ACHN (cell line): ENCODE data around the gene SLC15A2.
"Not testable (repeated sequence)": the region's sequence is repeated elsewhere in the genome, so short reads cannot be mapped to it uniquely, and the experiment has no call there.

Experiments used
- DNase-seq: peaks from one replicate; pipeline ENCODE4 v3.0.0-alpha.2; 2015
- in situ Hi-C: cut with HindIII; loops from 2 replicates; pipeline ENCODE4 v1.10.0; 2017; ENCODE audit warnings: low sequenced_read_pairs, low pct_ligation_motif_present, low pct_unique_long_range_greater_than_20kb

SLC15A2 gene, protein sequence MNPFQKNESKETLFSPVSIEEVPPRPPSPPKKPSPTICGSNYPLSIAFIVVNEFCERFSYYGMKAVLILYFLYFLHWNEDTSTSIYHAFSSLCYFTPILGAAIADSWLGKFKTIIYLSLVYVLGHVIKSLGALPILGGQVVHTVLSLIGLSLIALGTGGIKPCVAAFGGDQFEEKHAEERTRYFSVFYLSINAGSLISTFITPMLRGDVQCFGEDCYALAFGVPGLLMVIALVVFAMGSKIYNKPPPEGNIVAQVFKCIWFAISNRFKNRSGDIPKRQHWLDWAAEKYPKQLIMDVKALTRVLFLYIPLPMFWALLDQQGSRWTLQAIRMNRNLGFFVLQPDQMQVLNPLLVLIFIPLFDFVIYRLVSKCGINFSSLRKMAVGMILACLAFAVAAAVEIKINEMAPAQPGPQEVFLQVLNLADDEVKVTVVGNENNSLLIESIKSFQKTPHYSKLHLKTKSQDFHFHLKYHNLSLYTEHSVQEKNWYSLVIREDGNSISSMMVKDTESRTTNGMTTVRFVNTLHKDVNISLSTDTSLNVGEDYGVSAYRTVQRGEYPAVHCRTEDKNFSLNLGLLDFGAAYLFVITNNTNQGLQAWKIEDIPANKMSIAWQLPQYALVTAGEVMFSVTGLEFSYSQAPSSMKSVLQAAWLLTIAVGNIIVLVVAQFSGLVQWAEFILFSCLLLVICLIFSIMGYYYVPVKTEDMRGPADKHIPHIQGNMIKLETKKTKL

DNA sequence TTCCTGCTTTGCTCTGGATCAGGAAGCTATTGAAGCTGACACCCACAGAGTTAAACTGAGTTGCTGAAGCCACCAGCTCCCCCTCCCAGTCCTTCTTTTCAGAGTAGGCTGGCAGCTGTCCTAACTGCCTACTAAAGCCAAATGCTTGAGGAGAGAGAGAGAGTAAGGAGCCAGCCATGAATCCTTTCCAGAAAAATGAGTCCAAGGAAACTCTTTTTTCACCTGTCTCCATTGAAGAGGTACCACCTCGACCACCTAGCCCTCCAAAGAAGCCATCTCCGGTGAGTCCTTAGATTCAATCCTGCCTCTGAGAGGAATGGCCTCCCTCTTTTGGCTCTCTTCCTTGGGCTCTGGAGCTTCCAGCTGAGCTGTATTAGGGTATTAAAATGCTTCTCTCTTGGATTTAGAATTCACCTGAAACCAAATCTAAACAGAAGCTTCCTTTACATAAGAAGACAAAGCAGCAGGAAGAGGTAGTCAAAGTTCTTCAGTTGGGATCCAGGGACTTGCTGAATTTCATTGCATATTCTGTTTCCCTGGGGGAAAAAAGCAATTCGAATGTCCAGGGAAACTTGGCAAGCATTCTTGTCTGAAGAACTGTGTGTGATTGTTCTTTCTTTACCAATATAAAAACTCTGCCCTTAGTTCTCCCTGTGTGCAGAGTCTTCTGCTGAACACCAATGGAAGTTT lies at the start of gene SLC15A2:
Gene SLC15A2 (plus strand): TSS at position 101 of the 690 bp plus-strand sequence. CDS start 76 bp downstream, at position 177.
- DNase-seq, result no peak
- in situ Hi-C loops, result no loop called here

DNA sequence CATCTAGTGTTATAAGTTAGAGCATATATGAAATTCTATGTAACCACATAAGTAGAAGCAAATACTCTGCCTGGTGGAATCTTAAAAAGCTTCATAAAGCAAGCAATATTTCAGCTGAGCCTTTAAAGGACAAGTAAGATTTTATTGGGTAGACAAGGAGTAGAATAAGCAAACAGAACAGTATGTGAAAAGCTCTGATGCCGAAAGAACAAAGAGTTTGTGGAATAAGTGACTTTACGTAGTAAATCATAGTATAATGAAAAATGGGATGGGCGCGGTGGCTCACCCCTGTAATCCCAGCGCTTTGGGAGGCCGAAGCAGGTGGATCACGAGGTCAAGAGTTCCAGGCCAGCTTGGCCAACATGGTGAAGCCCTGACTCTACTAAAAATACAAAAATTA lies 49.3 kb upstream of the SLC15A2 start:
- in situ Hi-C loops, result no loop called here
- no peak for DNase-seq

DNA sequence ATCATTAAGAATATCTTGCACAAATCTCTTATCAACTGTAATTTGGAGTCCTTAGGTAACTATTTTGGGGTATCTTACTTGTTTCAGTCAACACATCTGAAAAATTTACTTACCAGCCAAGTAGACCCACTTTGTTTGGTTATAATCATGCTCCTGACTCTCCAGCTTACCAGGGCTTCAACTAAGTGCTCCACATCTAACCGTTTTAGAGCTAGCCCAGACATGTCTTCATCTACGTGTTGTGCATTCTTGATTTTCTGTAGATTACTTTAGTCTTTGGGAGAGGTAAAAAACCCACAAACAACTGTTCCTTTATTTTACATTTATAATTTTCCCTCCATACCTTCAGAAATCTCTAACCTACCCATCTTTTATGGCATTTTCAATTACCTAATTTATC lies 41.9 kb upstream of the SLC15A2 start:
- DNase-seq, result no peak
- in situ Hi-C loops, result no loop called here

DNA sequence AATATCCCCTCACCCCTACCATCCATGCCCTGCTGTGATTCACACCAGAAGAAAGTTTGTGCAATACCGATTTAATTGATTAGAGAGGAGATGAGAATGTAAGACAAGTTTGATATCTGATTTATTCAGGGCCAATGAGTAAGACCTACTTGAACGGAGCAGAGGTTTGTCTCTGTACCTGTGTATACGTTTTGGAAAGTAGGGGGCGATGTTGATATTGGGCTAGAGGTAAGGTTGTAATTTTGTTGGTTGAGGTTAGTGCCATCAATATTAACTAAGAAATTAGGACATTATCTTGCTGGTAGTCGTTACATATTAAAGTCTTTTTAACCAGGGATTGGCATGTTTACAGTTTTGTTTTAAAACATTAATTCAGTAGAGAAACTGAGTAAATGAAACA lies 38.6 kb upstream of the SLC15A2 start:
- DNase-seq, result peak; percentile 9
- in situ Hi-C loops, result no loop called here

DNA sequence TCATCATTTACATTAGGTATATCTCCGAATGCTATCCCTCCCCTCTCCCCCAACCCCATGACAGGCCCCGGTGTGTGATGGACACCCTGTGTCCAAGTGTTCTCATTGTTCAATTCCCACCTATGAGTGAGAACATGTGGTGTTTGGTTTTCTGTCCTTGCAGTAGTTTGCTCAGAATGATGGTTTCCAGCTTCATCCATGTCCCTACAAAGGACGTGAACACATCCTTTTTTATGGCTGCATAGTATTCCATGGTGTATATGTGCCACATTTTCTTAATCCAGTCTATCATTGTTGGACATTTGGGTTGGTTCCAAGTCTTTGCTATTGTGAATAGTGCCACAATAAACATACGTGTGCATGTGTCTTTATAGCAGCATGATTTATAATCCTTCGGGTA lies 36.4 kb upstream of the SLC15A2 start:
- DNase-seq, in situ Hi-C loops: not testable (repeated sequence)

DNA sequence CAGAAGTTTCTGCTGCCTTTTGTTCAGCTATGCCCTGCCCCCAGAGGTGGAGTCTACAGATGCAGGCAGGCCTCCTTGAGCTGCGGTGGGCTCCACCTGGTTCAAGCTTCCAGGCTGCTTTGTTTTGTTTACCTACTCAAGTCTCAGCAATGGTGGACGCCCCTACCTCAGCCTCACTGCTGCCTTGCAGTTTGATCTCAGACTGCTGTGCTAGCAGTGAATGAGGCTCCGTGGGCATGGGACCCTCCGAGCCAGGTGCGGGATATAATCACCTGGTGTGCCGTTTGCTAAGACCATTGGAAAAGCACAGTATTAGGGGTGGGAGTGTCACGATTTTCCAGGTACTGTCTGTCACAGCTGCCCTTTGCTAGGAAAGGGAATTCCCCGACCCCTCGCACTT lies 31.0 kb upstream of the SLC15A2 start:
- in situ Hi-C loops, result not testable (repeated sequence)

DNA sequence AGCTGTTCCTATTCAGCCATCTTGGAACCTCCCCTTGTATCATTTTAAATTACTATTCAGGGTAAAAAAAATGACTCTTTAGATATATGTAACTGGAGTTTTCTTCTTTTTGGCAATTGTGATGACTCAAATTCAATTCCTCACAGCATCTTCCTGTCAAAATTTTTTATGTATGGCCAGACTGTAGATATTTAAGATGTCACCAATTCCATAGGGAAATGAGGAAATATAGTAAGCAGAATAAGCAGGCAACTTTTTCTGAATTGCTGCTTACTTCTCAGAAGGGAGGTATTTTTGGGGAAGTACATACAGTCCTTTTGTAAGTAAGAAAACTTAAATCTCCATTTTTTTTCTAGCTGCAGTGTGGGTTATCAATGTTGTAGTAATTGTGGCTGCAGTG lies 30.4 kb upstream of the SLC15A2 start:
- in situ Hi-C loops, result no loop called here

More for the DNA sequence above, 31.0 kb upstream of the SLC15A2 start:
- DNase-seq, result not testable (repeated sequence)

DNA sequence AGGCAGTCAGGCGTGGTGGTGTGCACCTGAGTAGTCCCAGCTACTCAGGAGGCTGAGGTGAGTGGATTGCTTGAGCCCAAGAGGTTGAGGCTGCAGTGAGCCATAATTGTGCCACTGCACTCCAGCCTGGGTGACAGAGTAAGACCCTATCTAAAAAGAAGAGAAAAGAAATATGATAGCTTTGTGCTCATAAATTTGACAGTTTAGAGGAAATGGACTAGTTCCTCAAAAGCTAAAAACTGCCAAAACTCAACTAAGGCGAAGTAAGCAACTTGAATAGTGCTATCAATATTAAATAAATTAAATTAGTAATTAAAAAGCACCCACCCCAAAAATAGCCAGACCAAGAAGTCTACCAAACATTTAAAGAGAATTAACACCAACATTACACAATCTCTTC lies 24.5 kb upstream of the SLC15A2 start:
- in situ Hi-C loops, result no loop called here

More for the DNA sequence above, 30.4 kb upstream of the SLC15A2 start:
- no peak for DNase-seq

DNA sequence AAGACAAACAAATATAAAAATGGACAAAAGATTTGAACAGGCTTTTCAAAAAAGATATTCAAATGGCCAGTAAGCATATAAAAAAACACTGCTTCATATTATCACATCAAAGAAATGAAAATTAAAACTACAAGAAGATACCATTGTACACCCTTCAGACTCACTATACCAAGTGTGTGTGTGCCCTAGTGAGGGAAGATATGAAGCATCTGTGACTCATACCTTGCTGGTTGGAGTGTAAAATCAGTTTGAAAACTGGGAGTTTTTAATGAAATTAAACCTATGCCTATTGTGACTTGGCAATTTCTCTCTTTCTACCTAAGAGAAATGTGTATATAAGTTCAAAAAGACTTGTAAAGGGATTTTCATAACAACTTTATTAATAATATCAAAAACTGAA lies 23.5 kb upstream of the SLC15A2 start:
- no peak for DNase-seq
- in situ Hi-C loops, result no loop called here

More for the DNA sequence above, 24.5 kb upstream of the SLC15A2 start:
- no peak for DNase-seq

DNA sequence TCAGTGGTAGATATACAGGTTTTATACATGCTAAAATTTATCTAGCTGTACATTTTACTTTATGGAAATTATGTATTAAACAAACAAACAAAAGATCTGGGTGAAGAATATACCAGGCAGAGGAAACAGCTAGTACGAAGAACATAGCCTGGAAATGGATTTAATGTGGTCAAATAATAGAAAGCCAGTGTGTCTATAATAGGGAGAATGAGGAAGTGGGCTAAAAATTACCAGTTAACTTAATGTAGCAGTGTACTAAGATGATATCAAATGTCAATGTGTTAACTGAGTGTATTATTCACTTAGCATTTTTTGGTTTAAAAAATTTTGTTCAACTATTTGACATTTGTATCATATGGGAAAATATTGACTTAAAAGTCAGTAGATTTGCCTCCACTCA lies 22.8 kb upstream of the SLC15A2 start:
- in situ Hi-C loops, result no loop called here
- DNase-seq, result no peak

DNA sequence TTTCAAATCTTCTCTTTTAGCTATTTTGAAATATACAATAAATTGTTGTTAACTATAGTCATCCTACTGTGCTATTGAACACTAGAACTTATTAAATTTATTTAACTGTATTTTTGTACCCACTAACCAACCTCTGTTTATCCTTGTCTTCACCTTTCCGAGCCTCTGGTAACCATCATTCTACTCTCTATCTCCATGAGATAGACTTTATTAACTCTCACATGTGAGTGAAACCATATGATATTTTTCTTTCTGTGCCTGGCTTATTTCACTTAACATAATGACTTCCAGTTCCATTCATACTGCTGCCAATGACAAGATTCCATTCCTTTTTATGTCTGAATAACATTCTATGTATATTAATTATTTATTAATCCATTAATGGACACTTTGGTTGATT lies 15.8 kb upstream of the SLC15A2 start:
- DNase-seq, result no peak

DNA sequence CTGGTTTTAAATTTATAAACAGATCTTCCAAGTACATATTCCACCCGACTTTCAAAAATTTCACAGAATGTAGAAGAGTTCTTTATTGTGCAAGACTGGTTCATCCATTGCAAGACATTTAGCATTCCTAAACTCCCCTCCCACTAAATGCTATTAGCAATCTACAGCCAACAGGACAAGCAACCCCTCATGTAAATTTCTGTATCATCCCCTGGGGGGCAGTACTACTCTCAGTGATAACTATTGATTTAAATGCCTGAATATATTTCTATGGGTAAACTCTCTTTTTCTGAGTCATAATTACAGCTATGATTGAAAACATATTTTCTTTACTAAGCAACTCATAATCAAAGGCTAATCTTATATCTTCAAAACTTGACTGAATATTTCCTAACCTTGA lies 10.7 kb upstream of the SLC15A2 start:
- DNase-seq, result peak; percentile 14
- in situ Hi-C loops, result no loop called here

More for the DNA sequence above, 15.8 kb upstream of the SLC15A2 start:
- in situ Hi-C loops, result no loop called here

DNA sequence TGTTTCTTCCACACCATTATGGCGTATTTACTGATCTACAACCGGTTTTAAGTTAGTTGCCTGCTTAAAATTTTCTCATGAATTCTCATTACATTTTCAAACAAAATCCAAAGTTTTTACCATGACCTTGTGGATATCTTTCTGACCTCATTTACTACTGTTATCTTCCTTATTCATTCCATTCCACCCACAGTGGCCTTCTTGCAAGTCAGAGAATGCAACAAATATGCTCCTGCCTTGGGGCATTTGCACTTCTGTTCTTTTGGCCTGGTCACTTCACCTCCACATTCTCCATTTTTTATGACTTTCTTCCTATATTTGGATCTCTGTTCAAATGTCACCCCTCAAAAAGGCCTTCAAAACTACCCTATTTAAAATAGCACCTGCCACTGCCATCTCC lies 8.8 kb upstream of the SLC15A2 start:
- in situ Hi-C loops, result no loop called here
- DNase-seq, result no peak

DNA sequence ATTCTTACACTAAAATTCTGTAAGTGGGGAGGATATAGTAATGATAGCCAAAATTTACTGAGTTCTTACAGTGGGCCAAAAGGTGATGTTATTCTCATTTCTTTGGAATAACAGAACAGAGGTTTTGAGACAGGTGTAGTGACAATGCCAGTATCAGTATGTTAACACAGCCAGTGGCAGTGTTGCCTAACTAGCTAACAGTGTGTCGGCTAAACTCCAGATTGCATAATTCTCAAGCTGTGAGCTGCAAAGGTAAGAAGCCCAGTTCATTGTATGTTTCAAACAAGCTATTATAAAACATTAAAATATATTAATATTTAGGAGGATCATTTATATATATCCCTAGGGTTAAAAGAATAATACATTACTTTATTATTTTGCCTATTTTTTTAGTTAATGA lies 920 bp downstream of the SLC15A2 start:
- in situ Hi-C loops, result no loop called here
- no peak for DNase-seq

DNA sequence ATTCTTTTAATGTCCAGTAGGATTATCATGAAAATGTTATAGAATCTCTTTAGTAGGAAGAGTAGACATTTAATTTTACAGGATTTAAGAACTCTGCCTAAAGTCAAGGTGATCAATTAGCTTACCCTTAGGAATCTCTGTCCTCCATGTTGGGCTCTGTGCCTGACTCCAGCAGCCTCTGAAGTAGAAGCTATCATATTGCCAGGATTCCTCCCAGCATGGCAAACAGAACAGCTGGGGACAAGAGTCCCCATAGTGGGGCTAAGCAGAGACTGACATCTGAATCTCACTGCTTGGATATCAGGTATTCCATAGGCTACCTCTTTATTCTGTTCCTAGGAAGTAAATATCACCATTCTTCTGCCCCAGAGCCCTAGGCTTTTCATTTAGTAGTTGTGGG lies 1.5 kb downstream of the SLC15A2 start:
- no peak for DNase-seq
- in situ Hi-C loops, result no loop called here

DNA sequence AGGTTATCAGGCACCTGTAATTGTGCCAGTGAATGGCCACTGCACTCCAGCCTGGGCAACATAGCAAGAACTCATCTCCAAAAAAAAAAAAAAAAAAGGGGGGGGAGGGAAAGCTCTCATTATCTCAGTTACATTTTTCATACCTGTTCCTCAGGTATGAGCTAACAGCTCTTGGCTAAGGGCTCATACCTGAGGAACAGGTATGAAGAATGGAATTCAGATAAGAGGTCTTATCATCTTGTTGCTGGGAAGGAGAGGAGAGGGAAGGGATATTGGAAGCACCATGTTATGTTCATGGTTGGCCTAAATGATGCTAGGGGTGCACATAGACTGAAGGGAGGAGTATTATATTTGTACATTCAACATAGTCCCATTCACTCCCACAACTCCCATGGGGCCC lies 2.6 kb downstream of the SLC15A2 start:
- no peak for DNase-seq
- in situ Hi-C loops, result no loop called here

DNA sequence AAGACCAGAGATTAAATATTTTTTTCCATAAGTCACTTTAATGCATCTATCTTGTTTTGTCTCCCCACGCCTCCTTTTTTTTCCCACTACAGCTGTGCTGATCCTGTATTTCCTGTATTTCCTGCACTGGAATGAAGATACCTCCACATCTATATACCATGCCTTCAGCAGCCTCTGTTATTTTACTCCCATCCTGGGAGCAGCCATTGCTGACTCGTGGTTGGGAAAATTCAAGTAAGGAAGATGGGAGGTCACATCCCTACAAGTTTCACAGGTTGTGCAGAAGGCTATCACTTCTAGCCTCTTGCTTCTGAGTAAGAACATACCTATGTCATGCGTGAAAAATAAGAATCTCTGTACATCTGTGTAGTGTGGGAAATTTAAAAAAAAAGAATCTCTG lies 3.1 kb downstream of the SLC15A2 start:
- no peak for DNase-seq
- in situ Hi-C loops, result no loop called here

DNA sequence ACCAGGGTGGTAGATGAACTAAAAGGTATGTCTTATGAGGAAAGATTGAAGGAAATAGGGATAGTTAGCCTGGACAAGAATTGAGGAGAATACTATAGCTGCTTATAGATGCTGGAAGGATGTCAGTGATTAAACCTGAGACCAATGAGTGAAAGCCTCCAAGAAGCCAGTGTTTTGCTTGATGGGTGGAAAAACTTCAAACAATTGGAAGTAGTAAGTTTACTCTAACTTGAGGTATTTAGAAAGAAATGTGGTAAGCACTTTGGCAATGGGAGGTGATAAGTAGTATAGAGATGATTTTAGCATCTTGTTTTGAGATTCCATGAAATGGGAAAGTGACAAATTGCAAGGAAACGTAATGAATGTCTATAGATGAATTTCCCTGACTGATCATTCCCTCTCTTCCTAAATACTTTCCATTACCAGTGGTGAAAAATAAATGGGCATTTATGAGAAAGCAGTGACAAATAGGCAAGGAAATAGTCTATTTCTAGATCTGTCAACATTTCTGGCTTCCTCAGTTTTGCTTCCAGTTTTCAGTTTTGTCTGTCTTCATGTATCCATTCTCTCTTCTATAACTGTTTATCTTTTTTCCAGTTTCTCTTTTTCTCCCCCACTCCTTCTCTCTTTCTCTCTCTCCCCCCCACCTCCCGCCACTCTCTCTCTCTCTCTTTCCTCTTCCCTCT lies 19.2 kb downstream of the SLC15A2 start:
- in situ Hi-C loops, result no loop called here
- DNase-seq, result no peak
